NCI-H1930 (cell line): ENCODE data around the gene SLC35E2B.
"Not testable (repeated sequence)": the region's sequence is repeated elsewhere in the genome, so short reads cannot be mapped to it uniquely, and the experiment has no call there.

Experiments
- DNase-seq, 2 experiments: peaks; one replicate each; lab custom pipeline; 2025; lab: John Stamatoyannopoulos, UW

The SLC35E2B gene

GRCh38 chr1:1692714-1693647, at the start of gene SLC35E2B:
Gene SLC35E2B, minus strand, starts transcription at chr1:1692795. Its CDS starts 16,096 bp downstream, at chr1:1676699.
- DNase-seq: peak; percentile 34 to 71

- not testable (repeated sequence) for DNase-seq
These were observed 48.4 kb upstream of the SLC35E2B start for GRCh38 chr1:1741013-1741412.

DNA sequence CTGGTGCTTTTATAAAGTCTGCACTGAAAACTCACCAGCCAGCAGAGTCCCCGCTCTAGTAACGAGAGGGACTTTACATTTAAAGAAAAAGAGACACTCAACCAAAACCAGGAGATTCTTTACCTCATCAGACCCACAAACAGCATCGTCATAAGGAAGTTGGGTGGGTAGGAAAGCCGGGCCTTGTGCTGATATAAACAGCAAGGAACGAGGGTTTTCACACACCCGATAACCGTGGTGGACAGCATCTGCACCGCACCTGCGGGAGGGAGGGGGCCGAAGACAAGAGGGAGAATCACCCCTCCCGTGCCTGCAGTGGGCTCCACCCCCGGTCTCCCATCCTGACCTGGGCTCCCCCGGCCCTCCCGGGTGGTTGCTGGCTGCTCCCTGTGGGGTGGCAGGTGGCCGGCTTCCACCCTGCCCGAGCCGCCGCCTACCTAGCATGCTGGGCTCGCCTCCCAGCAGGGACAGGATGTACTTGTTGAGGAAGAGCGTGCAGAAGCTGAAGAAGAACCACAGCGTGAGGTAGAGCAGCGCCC, 46.3 kb upstream of the SLC35E2B start:
- DNase-seq: not testable (repeated sequence)

DNA sequence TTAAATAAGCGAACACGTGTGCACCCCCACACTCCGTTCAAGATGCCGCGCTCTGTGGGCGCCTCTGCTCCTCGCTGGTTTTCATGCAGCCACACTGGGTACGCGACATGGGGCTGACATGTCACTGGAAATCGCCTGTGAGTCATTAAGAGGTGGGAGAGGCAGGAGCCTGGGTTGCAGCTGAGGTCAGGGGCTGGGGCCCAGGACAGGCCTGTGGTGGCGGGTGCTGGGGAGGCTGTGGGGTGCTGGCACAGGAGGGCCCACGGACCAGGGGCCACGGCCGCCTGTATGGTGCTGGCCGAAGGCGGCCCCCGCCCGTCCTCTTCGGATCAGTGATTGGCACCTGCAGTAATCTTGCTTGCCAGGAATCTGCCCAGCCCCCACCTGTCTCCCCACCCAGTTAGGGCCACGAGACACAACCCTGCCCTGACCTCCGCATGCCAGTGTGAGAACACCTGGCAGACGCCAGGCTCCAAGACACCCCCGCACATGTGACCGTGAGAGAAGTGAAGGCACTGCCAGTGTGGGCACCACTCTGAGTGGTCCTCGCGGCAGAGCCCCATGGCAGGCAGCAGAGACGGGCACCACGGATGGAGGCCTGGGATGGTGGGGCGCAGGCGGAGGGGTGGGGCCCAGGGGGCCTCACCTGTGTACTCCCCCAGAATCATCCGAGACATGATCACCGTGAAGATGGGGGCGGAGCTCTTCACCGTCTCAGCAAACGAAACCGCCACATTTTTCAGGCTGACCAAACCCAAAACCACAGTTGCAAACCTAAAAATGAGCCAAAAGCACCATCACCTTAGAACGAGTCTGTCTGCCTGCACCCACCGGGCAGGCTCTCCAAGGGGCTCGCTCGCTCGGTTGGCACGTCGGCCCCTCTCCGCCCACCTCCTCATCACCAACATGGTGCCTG, 45.3 kb upstream of the SLC35E2B start:
- not testable (repeated sequence) for DNase-seq

DNA sequence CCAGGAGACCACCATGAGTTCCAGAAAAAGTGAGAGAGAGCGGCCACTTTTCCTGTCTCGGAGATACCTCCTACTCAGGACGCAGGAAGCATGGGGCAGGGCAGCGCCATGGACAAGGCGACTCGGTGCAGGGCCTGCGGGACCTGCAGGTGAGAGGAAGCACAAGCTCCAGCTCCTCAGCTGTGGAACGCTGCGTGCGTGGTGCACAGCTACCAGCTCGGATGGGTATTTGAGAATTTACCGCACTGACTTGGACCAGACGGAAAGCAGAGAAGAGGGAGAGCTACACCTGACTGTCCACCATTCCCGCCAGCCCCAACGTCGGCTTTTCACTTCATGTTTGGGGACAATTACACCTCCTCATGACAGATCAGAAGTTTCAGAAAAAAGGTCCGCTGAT, 39.8 kb upstream of the SLC35E2B start:
- DNase-seq: no peak

- DNase-seq: no peak
These were observed 38.3 kb upstream of the SLC35E2B start for GRCh38 chr1:1730870-1731269.

DNA sequence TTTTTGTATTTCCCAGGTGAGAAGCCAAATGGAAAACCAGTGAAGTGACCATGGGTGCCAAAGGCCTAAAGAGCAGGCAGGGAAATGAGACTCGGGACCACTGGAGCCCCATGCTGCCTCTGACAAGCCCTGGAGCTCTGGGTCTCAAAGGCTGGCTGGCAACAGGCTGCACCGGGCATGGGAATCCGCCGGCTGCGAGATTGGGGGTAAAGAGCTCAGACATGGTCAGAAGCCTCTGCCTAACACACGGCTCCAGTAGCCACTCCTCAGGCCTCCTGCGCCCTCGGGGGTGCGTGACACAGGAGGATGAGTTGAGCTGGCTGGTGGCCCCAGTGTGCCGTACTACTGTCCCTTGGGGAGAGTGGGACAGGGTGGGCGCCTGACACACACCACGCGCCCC, 37.6 kb upstream of the SLC35E2B start:
- not testable (repeated sequence) for DNase-seq

DNA sequence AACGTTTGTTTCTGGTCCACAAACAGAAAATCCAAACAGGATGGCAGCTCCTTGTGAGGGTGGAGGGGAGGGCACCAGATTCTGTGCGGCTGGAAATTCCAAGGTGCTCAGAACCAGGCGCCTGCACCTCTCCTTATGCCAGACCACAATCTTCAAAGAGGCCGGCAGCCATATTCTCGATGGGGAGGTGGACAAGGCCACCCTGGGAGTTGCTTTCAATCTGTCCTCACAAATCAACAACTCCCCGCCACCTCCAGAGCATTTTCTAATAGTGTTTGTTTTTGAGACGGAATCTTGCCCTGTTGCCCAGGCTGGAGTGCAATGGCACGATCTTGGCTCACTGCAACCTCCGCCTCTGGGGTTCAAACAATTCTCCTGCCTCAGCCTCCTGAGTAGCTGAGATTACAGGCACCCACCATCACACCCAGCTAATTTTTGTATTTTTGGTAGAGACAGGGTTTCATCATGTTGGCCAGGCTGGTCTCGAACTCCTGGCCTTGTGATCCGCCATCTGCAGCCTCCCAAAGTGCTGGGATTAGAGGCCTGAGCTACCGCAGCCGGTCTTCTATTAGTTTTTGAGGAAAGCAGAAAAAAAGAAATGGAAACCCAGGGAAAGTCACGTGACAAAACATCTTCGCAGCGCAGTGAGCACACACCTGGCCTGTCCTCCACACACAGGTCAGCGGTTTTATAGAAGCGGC, 36.7 kb upstream of the SLC35E2B start:
- not testable (repeated sequence) for DNase-seq

- DNase-seq: not testable (repeated sequence)
These were observed 35.9 kb upstream of the SLC35E2B start for GRCh38 chr1:1728308-1729005.

GRCh38 chr1:1727131-1727651, 34.6 kb upstream of the SLC35E2B start:
- DNase-seq: not testable (repeated sequence)

DNA sequence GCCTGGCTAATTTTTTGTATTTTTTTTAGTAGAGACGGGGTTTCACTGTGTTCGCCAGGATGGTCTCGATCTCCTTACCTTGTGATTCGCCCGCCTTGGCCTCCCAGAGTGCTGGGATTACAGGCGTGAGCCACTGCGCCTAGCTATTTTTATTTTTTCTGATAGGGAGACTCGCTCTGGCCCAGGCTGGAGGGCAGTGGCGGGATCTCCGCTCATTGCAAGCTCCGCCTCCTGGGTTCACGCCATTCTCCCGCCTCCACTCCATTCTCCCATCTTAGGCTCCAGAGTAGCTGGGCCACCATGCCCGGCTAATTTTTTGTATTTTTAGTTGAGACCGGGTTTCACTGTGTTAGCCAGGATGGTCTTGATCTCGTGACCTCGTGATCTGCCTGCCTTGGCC, 33.5 kb upstream of the SLC35E2B start:
- DNase-seq: not testable (repeated sequence)

DNA sequence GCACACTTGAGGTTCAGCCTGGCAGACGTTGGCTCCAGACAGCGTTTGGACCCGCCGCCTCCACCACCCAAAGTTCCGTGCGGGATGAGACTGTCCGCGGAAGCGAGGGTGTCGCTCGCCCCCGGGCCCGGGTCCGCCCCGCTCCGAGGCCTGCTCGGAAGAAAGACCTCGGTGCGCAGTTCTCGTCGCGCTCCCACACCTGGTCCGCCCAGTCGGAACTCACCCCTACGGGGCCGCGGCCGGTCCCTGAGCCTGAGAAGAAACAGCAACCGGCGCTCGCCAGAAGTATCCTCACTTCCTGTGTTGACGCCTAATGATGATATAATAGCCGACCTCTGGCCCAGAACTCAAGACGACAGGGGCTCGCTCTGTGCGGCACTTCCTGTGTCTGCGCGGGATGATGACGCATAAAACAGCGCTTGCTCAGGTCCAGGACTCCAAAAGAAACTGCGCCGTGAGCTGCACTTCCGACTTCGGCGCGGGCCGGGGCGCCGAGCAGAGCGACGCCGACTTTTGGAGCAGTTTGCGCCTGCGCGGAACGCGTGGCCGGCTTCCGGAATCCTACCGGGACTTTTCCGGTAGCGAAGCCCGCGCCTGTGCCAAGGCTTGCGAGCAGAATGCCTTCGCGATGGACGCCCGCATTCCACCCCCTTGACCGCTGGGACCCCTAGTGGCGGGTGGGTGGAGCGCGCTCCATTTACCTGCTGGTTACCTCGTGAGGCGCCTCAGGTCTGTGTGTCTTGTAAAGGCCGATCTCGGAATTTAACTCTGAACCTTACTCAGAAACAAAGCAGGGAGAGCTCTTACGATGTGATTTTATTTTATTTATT, 31.7 kb upstream of the SLC35E2B start, which contains the start of gene CDK11A:
Gene CDK11A (minus strand): TSS at position 323 of the 830 bp plus-strand sequence. CDS start 1,539 bp downstream, outside the sequence.
- peak; percentile 98 to 100 for DNase-seq

DNA sequence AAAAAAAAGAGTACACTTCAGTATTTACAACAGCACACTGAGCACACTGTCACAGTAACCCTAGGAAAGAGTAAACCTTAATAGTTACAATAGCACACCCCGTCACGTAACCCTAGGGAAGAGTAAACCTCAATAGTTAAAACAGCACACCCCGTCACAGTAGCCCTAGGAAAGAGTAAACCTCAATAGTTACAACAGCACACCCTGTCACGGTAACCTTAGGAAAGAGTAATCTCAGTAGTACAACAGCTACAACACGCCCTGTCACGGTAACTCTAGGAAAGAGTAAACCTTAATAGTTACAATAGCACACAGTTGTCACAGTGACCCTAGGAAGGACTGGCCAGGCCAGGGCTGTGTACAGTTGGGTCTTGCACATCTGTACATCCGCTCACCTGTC, 28.6 kb upstream of the SLC35E2B start:
- DNase-seq: no peak

DNA sequence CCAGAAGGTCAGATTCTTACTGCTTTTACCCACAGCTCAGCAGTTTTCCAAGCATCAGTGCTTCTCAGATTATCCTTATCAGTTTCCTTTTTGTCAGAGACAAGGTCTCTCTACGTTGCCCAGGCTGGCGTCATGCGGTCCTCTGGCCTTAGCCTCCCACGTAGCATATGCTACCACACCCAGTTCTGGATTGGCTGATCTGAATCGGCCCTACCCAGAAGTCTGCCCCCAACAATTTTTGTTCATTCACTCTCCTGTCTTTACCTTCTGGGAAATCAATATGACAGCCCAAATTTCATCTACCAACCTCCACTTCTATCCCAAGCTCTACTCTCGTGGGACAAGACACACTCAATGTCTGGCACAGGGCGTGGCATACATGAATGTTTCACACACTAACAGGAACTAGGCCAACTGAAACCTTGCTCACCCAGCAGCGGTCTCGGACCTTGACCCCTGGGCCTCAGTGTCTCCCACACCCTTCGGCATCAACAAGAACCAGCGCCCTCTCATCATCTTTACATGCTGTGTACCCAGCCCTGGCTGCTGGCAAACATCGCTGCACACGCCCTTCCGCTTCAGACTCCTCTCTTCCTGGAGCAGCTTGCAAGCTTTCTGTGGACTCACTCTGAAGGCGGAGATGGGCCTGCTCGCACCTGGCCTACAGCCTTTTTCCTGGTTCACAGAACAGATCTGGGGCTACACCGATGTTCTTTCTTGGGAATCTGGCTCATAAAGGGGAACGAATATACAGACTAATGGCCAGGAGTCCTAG, 22.7 kb upstream of the SLC35E2B start:
- not testable (repeated sequence) for DNase-seq

GRCh38 chr1:1707897-1708296, 15.3 kb upstream of the SLC35E2B start:
- DNase-seq: not testable (repeated sequence)

GRCh38 chr1:1707241-1707640, 14.6 kb upstream of the SLC35E2B start:
- not testable (repeated sequence) for DNase-seq

- DNase-seq: not testable (repeated sequence)
These were observed 13.0 kb upstream of the SLC35E2B start for GRCh38 chr1:1705623-1706022.

GRCh38 chr1:1704284-1704957, 11.8 kb upstream of the SLC35E2B start:
- DNase-seq: not testable (repeated sequence)
